Neural cell (in vitro differentiated cells): Measurements from ENCODE around the gene TMEM244.

ENCODE experiments used
- CTCF ChIP-seq: fragments of 450-650 bp; IDR thresholded peaks from 2 replicates; pipeline ENCODE4 v1.5.1; 2014; ENCODE audit warnings: antibody characterized with exemption, mild to moderate bottlenecking, moderate library complexity; ENCODE audit not compliant: poor library complexity, severe bottlenecking
- EP300 ChIP-seq: fragments of 450-650 bp; conservative IDR thresholded peaks from 2 replicates; pipeline ENCODE4 v1.6.1; 2014; ENCODE audit warnings: antibody characterized with exemption, mild to moderate bottlenecking, moderate library complexity; ENCODE audit not compliant: poor library complexity, severe bottlenecking
- EZH2 ChIP-seq: fragments of 200-600, 300-800 bp; shearing (Covaris generic), sonication (generic); IDR thresholded peaks from 2 replicates; pipeline ENCODE4 v1.6.1; 2014; ENCODE audit warnings: antibody characterized with exemption, low read length, borderline replicate concordance, mild to moderate bottlenecking; ENCODE audit not compliant: insufficient read depth, poor library complexity, severe bottlenecking
- MXI1 ChIP-seq: fragments of 450-650 bp; conservative IDR thresholded peaks from 2 replicates; pipeline ENCODE4 v1.6.1; 2014; ENCODE audit warnings: antibody characterized with exemption, mild to moderate bottlenecking; ENCODE audit not compliant: poor library complexity, severe bottlenecking
- POLR2AphosphoS5 ChIP-seq: IDR thresholded peaks from 2 replicates; pipeline ENCODE4 v1.6.1; 2012
- RAD21 ChIP-seq: fragments of 450-650 bp; conservative IDR thresholded peaks from 2 replicates; pipeline ENCODE4 v1.6.1; 2014; ENCODE audit warnings: antibody characterized with exemption, mild to moderate bottlenecking, moderate library complexity
- REST ChIP-seq: IDR thresholded peaks from 2 replicates; pipeline ENCODE4 v1.6.1; 2012; ENCODE audit warnings: borderline replicate concordance
- SMC3 ChIP-seq: fragments of 450-650 bp; conservative IDR thresholded peaks from 2 replicates; pipeline ENCODE4 v1.6.1; 2014; ENCODE audit warnings: antibody characterized with exemption, mild to moderate bottlenecking, moderate library complexity; ENCODE audit not compliant: poor library complexity

- TF ChIP-seq RAD21 (no peak), REST (no peak), CTCF (no peak), SMC3 (no peak), POLR2AphosphoS5 (no peak), EZH2 (no peak), EP300 (no peak), MXI1 (no peak)
Measured at GRCh38 chr6:129863664-129864063, 2.5 kb upstream of the TMEM244 start.
